ENCODE measurements around the gene ANKRD18B.
A peak's percentile ranks its signal among the peaks of the same experiment; 100 is the strongest.
"Not testable (repeated sequence)": the region's sequence is repeated elsewhere in the genome, so short reads cannot be mapped to it uniquely, and the experiment has no call there.

Gene ANKRD18B

DNA sequence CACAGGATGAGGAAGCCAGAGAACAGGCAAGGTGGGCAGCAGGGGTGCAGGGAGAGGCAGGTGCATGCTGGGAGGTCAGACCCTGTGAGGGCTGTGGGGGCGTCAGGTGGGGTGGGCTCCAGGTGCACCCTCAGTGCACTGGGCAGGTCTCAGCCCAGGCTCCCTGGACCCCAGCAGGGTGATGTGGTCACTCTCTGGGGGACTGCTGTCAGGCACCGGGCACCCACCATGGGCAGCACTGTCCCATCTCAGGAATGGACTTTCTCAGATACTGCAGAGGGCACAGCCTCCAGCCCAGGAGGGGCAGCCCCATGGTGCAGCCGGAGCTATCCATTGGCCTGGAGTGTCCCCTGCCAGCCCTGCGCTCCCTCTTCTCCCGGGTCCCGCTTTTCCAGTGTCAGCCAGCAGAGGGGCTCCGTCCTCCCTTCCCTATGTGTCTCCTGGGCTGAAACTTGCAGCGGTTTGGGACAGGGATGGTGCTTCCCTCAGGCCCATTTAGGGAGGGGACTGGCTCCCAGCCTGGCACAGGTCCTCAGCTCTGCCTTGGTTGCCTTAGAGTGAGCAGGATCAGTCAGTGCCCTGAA lies 74.8 kb downstream of the ANKRD18B start:
- H3K9me3 ChIP-seq (replicated peaks; ENCODE audit: insufficient read depth, low read length); H3F3A ChIP-seq (ENCODE audit: insufficient read depth, low read length); H3K9me2 ChIP-seq (replicated peaks; ENCODE audit: insufficient read depth, low read length); H3K79me2 ChIP-seq (ENCODE audit: low read length); H3K9ac ChIP-seq (ENCODE audit: low read length); H3K27me3 ChIP-seq (replicated peaks; ENCODE audit: insufficient read depth, low read length); H4K20me1 ChIP-seq (ENCODE audit: insufficient read depth, low read length); DNase-seq; H3K4me3 ChIP-seq (ENCODE audit: low read length); H3K4me1 ChIP-seq (ENCODE audit: low read length); H3K36me3 ChIP-seq (replicated peaks; ENCODE audit: insufficient read depth, low read length); H2AFZ ChIP-seq (ENCODE audit: low read length); H3K4me2 ChIP-seq (ENCODE audit: low read depth, low read length); H3K27ac ChIP-seq (ENCODE audit: low read length): not testable (repeated sequence)

DNA sequence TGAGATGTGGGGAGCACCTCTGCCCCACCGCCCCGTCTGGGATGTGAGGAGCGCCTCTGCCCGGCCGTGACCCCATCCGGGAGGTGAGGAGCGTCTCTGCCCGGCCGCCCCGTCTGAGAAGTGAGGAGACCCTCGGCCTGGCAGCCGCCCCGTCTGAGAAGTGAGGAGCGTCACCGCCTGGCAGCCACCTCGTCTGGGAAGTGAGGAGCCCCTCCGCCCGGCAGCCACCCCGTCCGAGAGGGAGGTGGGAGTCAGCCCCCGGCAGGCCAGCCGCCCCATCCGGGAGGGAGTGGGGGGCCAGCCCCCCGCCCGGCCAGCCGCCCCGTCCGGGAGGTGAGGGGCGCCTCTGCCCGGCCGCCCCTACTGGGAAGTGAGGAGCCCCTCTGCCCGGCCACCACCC lies 76.9 kb downstream of the ANKRD18B start:
- not testable (repeated sequence) for DNase-seq; H3K36me3 ChIP-seq (replicated peaks; ENCODE audit: insufficient read depth, low read length); H3K4me2 ChIP-seq (ENCODE audit: low read depth, low read length); H3K79me2 ChIP-seq (ENCODE audit: low read length); H3K9ac ChIP-seq (ENCODE audit: low read length); H3K4me3 ChIP-seq (ENCODE audit: low read length); H3K27ac ChIP-seq (ENCODE audit: low read length); H3K9me2 ChIP-seq (replicated peaks; ENCODE audit: insufficient read depth, low read length); H3K4me1 ChIP-seq (ENCODE audit: low read length); H3K27me3 ChIP-seq (replicated peaks; ENCODE audit: insufficient read depth, low read length); H4K20me1 ChIP-seq (ENCODE audit: insufficient read depth, low read length); H3K9me3 ChIP-seq (replicated peaks; ENCODE audit: insufficient read depth, low read length); H3F3A ChIP-seq (ENCODE audit: insufficient read depth, low read length); H2AFZ ChIP-seq (ENCODE audit: low read length)

DNA sequence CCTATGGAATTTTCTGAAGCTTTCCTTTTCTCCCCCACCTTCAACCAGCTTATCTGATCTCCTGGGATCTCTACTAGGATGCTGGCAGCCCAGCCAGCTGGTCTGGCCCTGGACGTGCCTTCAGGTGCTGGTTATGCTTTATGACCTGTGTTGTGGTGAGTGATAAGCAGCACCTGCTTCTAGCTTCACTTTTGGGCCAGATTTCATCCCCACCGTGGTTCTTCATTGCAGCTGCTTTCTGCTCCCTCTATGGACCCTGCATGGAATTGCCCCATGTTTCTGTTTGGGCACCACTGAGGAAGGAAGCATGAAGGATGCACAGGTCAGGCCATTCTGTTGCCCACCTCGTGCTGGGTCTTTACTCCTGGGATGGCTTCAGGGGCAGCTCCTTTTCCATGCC lies 80.2 kb downstream of the ANKRD18B start:
- not testable (repeated sequence) for H3K4me1 ChIP-seq (ENCODE audit: low read length); H3K9me2 ChIP-seq (replicated peaks; ENCODE audit: insufficient read depth, low read length); H4K20me1 ChIP-seq (ENCODE audit: insufficient read depth, low read length); H3K36me3 ChIP-seq (replicated peaks; ENCODE audit: insufficient read depth, low read length); DNase-seq; H3K4me3 ChIP-seq (ENCODE audit: low read length); H3K4me2 ChIP-seq (ENCODE audit: low read depth, low read length); H3F3A ChIP-seq (ENCODE audit: insufficient read depth, low read length); H3K79me2 ChIP-seq (ENCODE audit: low read length); H3K9ac ChIP-seq (ENCODE audit: low read length); H3K27me3 ChIP-seq (replicated peaks; ENCODE audit: insufficient read depth, low read length); H2AFZ ChIP-seq (ENCODE audit: low read length); H3K27ac ChIP-seq (ENCODE audit: low read length); H3K9me3 ChIP-seq (replicated peaks; ENCODE audit: insufficient read depth, low read length)
- TF ChIP-seq, protein P1, sequence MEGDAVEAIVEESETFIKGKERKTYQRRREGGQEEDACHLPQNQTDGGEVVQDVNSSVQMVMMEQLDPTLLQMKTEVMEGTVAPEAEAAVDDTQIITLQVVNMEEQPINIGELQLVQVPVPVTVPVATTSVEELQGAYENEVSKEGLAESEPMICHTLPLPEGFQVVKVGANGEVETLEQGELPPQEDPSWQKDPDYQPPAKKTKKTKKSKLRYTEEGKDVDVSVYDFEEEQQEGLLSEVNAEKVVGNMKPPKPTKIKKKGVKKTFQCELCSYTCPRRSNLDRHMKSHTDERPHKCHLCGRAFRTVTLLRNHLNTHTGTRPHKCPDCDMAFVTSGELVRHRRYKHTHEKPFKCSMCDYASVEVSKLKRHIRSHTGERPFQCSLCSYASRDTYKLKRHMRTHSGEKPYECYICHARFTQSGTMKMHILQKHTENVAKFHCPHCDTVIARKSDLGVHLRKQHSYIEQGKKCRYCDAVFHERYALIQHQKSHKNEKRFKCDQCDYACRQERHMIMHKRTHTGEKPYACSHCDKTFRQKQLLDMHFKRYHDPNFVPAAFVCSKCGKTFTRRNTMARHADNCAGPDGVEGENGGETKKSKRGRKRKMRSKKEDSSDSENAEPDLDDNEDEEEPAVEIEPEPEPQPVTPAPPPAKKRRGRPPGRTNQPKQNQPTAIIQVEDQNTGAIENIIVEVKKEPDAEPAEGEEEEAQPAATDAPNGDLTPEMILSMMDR (IDR thresholded peaks at IDR 0.05; ENCODE audit: low read length), result 0 out of 2 replicates have a peak, but pooled peaks have one; percentile 13

DNA sequence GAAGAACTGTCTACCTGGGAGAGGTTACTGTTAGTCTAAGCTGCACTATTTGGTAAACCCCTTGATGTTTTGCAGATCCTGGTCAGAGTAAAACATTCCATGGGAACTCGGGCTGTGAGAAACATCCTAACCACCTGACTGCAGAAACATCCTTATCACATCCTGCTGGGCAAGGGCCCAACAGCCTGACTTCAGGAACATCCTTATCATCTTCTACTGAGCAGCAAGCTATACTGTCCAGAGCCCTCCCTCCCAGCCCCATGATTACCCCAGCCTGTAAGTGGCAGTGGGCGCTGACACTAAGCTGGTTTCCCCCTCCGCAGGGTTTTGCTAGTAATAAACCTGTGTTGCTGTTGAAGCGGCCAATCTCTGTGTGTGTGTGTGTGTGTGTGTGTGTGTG lies 80.9 kb downstream of the ANKRD18B start:
- H3F3A ChIP-seq (ENCODE audit: insufficient read depth, low read length); H3K27ac ChIP-seq (ENCODE audit: low read length); H3K4me3 ChIP-seq (ENCODE audit: low read length); H3K9ac ChIP-seq (ENCODE audit: low read length); H3K36me3 ChIP-seq (replicated peaks; ENCODE audit: insufficient read depth, low read length); H3K9me3 ChIP-seq (replicated peaks; ENCODE audit: insufficient read depth, low read length); H3K4me1 ChIP-seq (ENCODE audit: low read length); H3K4me2 ChIP-seq (ENCODE audit: low read depth, low read length); H4K20me1 ChIP-seq (ENCODE audit: insufficient read depth, low read length); H3K9me2 ChIP-seq (replicated peaks; ENCODE audit: insufficient read depth, low read length); H3K27me3 ChIP-seq (replicated peaks; ENCODE audit: insufficient read depth, low read length); H3K79me2 ChIP-seq (ENCODE audit: low read length); DNase-seq; H2AFZ ChIP-seq (ENCODE audit: low read length): not testable (repeated sequence)

DNA sequence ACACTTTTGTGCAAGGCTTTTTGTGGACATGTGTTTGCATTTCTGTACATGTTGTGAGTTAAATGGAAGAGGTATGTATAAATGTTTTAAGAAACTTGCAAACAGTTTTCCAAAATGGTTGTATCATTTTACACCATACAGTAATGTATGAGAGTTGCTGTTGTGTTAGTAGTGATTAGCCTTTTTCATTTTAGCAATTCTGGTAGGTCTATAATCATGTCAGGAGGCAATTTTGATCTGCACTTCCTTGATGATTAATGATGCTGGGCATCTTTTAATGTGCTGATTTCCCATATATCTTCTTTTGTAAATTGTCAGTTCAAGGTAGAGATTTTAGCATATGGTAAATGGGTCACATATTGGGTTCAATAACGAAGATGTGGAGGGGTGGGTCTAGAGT lies 87.3 kb downstream of the ANKRD18B start:
- Histone ChIP-seq H3K9me2 (replicated peaks; ENCODE audit: insufficient read depth, low read length) (no peaks in the 10 kb centered on the region), H2AFZ (ENCODE audit: low read length) (no peak overlapping the region), H3K27ac (ENCODE audit: low read length) (no peak overlapping the region), H3K79me2 (ENCODE audit: low read length) (no peaks in the 10 kb centered on the region), H3K27me3 (replicated peaks; ENCODE audit: insufficient read depth, low read length) (no peaks in the 10 kb centered on the region), H3K4me1 (ENCODE audit: low read length) (no peaks in the 10 kb centered on the region), H3K4me3 (ENCODE audit: low read length) (no peak overlapping the region), H3F3A (ENCODE audit: insufficient read depth, low read length) (no peaks in the 10 kb centered on the region), H3K36me3 (replicated peaks; ENCODE audit: insufficient read depth, low read length) (no peaks in the 10 kb centered on the region), H3K9ac (ENCODE audit: low read length) (no peak overlapping the region), H3K4me2 (ENCODE audit: low read depth, low read length) (no peak overlapping the region), H4K20me1 (ENCODE audit: insufficient read depth, low read length) (no peaks in the 10 kb centered on the region), H3K9me3 (replicated peaks; ENCODE audit: insufficient read depth, low read length) (no peaks in the 10 kb centered on the region)
- DNase-seq, result no peak
- TF ChIP-seq, protein P1 (IDR thresholded peaks at IDR 0.05; ENCODE audit: low read length), result no peak
- TF ChIP-seq EZH2 (optimal IDR thresholded peaks at IDR 0.05; ENCODE audit: low read depth, low read length) (no peak), EZH2phosphoT487 (IDR thresholded peaks at IDR 0.05; ENCODE audit: low read length) (no peak)

DNA sequence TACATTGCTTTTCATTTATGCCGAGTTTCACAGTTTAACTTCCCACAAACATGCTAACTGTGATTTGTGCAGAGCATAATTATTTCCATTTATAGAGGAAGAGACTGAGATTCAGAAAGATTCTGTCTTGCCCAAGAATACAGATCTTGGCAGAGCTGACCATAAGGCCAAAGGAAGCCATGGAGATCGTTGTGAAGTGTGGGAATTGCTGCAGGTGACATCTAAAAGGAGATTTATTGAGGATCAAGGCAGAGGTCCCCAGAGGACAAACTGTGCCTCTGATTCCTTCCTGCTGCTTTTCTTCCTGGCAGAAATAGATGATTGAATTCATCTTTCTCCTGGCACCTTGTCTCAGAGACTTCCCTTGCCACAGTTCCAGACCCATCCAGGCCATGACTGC lies 88.4 kb downstream of the ANKRD18B start:
- not testable (repeated sequence) for H3F3A ChIP-seq (ENCODE audit: insufficient read depth, low read length); H2AFZ ChIP-seq (ENCODE audit: low read length); DNase-seq; H3K9me3 ChIP-seq (replicated peaks; ENCODE audit: insufficient read depth, low read length); H3K9me2 ChIP-seq (replicated peaks; ENCODE audit: insufficient read depth, low read length); H4K20me1 ChIP-seq (ENCODE audit: insufficient read depth, low read length); H3K4me3 ChIP-seq (ENCODE audit: low read length); H3K27ac ChIP-seq (ENCODE audit: low read length); H3K36me3 ChIP-seq (replicated peaks; ENCODE audit: insufficient read depth, low read length); H3K4me1 ChIP-seq (ENCODE audit: low read length); H3K9ac ChIP-seq (ENCODE audit: low read length); H3K79me2 ChIP-seq (ENCODE audit: low read length); H3K4me2 ChIP-seq (ENCODE audit: low read depth, low read length); H3K27me3 ChIP-seq (replicated peaks; ENCODE audit: insufficient read depth, low read length)
